Uterus (tissue), 2 donors: ENCODE results near the gene SPIRE2.

Experiments
- POLR2A ChIP-seq, 2 donors: fragments of 450-650 bp; IDR thresholded peaks; one replicate each; pipeline ENCODE4 v1.6.1; 2016; ENCODE audit warnings: antibody characterized with exemption in 2 of 2, mild to moderate bottlenecking in 1 of 2, moderate library complexity in 1 of 2
- TF ChIP-seq, protein P1 (sequence below), 4 experiments: fragments of 200-600 bp in 2 of 4; fragments of 450-650 bp in 2 of 4; sonication (generic) in 2 of 4; IDR thresholded peaks; one replicate each; pipeline ENCODE4 v1.5.1; 2016 to 2019; ENCODE audit warnings: antibody characterized with exemption in 4 of 4, mild to moderate bottlenecking in 2 of 4, moderate library complexity in 1 of 4

- TF ChIP-seq, protein P1, sequence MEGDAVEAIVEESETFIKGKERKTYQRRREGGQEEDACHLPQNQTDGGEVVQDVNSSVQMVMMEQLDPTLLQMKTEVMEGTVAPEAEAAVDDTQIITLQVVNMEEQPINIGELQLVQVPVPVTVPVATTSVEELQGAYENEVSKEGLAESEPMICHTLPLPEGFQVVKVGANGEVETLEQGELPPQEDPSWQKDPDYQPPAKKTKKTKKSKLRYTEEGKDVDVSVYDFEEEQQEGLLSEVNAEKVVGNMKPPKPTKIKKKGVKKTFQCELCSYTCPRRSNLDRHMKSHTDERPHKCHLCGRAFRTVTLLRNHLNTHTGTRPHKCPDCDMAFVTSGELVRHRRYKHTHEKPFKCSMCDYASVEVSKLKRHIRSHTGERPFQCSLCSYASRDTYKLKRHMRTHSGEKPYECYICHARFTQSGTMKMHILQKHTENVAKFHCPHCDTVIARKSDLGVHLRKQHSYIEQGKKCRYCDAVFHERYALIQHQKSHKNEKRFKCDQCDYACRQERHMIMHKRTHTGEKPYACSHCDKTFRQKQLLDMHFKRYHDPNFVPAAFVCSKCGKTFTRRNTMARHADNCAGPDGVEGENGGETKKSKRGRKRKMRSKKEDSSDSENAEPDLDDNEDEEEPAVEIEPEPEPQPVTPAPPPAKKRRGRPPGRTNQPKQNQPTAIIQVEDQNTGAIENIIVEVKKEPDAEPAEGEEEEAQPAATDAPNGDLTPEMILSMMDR (IDR thresholded peaks at IDR 0.05): no peak
- no peak for TF ChIP-seq POLR2A (IDR thresholded peaks at IDR 0.05)
Observed at GRCh38 chr16:89897204-89897603, 68.9 kb downstream of the SPIRE2 start.
